Activated B cell treated with CpG ODN at 0.5 μM for 24 hours (primary cell): ENCODE results near the gene APLN. TPM values are rescaled to one million over a fixed set of nuclear protein-coding genes. Genes with fewer than 3 reads are reported as not detected.

Experiments used
- ATAC-seq: fragments of 200-7000 bp; cut with Tn5 transposase; one replicate; pipeline ENCODE4 v1.10.0; 2021; ENCODE audit warnings: low read depth, mild to moderate bottlenecking, moderate library complexity
- CTCF ChIA-PET: fragments of 350-600 bp; sonication (Branson Sonifier 250); formaldehyde crosslinking; loops from one replicate; lab custom pipeline; 2021; ENCODE audit warnings: antibody characterized with exemption; lab: Charles Lee
- POLR2A ChIA-PET: fragments of 350-600 bp; sonication (Branson Sonifier 250); formaldehyde crosslinking; loops from one replicate; lab custom pipeline; 2021; ENCODE audit warnings: antibody characterized with exemption; lab: Charles Lee
- DNase-seq: peaks from one replicate; pipeline ENCODE4 v3.0.0; 2022
- H3K27ac Mint-ChIP-seq: one replicate; pipeline ENCODE4 v1.8.0; 2020; ENCODE audit warnings: mixed read lengths
- H3K27me3 Mint-ChIP-seq: one replicate; pipeline ENCODE4 v1.8.0; 2021; ENCODE audit warnings: mixed read lengths
- H3K36me3 Mint-ChIP-seq: one replicate; pipeline ENCODE4 v1.8.0; 2021; ENCODE audit warnings: low read depth, mixed read lengths
- H3K4me1 Mint-ChIP-seq: one replicate; pipeline ENCODE4 v1.8.0; 2021; ENCODE audit warnings: mixed read lengths
- H3K4me3 Mint-ChIP-seq: one replicate; pipeline ENCODE4 v1.8.0; 2020; ENCODE audit warnings: mild to moderate bottlenecking, mixed read lengths
- H3K9me3 Mint-ChIP-seq: one replicate; pipeline ENCODE4 v1.8.0; 2020; ENCODE audit warnings: mixed read lengths
- intact Hi-C: fragments of 100-400 bp; cut with micrococcal nuclease; formaldehyde crosslinking; loops from one replicate; pipeline ENCODE4 v1.15.1; 2024
- total RNA-seq: library from RNA; stranded (reverse); gene quantifications from 2 replicates; pipeline ENCODE4 v1.2.3, GENCODE V29; 2022
- TF ChIP-seq, protein P1 (sequence below): fragments of 200-600 bp; IDR thresholded peaks from one replicate; pipeline ENCODE4 v1.8.0; 2022; ENCODE audit warnings: antibody characterized with exemption, mild to moderate bottlenecking

APLN gene
- total RNA-seq, 1 donor from 2014 or later, result not detected

DNA sequence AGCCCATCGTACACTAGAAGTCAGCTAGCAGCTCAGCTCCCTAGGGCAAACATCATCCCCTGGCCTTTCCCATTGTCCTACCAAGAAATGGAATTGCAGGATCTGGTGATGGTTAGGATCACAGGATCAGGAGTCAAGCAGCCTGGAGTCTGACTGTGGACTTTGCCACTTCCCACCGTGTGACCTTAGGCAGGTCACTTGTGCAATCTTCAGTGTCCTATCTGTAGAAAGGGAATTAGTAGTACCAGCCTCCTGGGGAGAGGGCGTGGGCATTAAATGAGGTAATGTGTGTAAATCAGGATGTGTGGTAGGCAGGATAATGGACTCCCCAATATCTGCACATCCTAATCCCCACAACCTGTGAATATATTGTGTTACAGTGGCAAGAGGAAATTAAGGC, 38.6 kb upstream of the APLN start:
- CTCF ChIA-PET, result no interaction called here

DNA sequence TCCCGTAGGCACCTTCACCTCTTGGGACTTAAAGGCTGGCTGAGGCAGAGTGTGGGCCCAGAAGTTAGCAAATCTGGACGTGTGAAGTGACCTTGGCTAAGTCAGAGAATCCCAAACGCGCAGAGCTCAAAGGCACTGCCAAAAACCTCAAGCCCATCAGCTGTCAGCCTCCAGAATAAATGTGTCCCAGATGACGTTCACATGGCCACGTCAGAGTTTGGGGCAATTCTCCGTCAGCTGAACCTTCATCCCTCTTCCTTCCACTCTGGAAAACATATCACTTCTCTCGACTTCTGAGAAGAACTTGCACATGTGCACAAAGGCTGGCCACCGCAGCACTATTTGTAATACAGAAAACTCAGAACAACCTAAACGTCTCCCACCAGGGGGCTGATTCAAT, 35.7 kb upstream of the APLN start:
- DNase-seq (no peak), ATAC-seq (no peak)
- Mint-ChIP-seq H3K9me3 (no peaks in the 10 kb centered on the region), H3K4me3 (no peak overlapping the region), H3K27me3 (no peaks in the 10 kb centered on the region), H3K4me1 (no peaks in the 10 kb centered on the region), H3K27ac (no peak overlapping the region), H3K36me3 (no peaks in the 10 kb centered on the region)
- intact Hi-C loops, result no loop called here
- TF ChIP-seq, protein P1, sequence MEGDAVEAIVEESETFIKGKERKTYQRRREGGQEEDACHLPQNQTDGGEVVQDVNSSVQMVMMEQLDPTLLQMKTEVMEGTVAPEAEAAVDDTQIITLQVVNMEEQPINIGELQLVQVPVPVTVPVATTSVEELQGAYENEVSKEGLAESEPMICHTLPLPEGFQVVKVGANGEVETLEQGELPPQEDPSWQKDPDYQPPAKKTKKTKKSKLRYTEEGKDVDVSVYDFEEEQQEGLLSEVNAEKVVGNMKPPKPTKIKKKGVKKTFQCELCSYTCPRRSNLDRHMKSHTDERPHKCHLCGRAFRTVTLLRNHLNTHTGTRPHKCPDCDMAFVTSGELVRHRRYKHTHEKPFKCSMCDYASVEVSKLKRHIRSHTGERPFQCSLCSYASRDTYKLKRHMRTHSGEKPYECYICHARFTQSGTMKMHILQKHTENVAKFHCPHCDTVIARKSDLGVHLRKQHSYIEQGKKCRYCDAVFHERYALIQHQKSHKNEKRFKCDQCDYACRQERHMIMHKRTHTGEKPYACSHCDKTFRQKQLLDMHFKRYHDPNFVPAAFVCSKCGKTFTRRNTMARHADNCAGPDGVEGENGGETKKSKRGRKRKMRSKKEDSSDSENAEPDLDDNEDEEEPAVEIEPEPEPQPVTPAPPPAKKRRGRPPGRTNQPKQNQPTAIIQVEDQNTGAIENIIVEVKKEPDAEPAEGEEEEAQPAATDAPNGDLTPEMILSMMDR, result no peak
- ChIA-PET POLR2A (no interaction called here), CTCF (interaction anchor here (0.6 kb wide), 1 partner anchor 370 kb away, joined by 3 read pairs; no protein-coding TSS in a partner anchor)

More for the DNA sequence above, 38.6 kb upstream of the APLN start:
- ATAC-seq (no peak), DNase-seq (no peak)
- POLR2A ChIA-PET, result no interaction called here
- TF ChIP-seq, protein P1, result no peak
- H3K27ac Mint-ChIP-seq, result no peak overlapping the region
- no peaks in the 10 kb centered on the region for H3K4me1 Mint-ChIP-seq
- H3K36me3 Mint-ChIP-seq, result no peaks in the 10 kb centered on the region
- intact Hi-C loops, result no loop called here
- no peaks in the 10 kb centered on the region for H3K9me3 Mint-ChIP-seq
- no peaks in the 10 kb centered on the region for H3K27me3 Mint-ChIP-seq
- H3K4me3 Mint-ChIP-seq, result no peak overlapping the region

DNA sequence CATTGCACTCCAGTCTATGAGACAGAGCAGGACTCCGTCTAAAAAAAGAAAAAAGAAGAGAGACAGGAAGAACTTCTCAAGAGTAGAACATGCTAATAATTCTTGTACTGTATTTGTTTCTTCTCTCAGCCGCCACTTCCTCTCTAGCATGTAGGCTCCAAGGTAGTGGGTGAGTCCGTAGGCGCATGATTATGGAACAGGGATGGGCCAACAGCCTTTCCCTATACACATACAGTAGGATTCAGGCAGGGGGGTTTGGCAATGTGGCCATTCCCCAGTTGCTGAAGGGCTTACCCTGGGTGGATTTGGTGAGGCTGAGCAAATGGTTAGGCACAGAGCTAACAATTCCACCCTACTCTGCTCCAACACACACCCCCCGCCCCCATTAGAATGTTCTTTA, 35.0 kb upstream of the APLN start:
- Mint-ChIP-seq H3K27me3 (no peaks in the 10 kb centered on the region), H3K27ac (no peak overlapping the region), H3K36me3 (no peaks in the 10 kb centered on the region), H3K4me1 (no peaks in the 10 kb centered on the region), H3K9me3 (no peaks in the 10 kb centered on the region), H3K4me3 (no peak overlapping the region)
- DNase-seq, result no peak
- TF ChIP-seq, protein P1, result no peak
- no peak for ATAC-seq
- ChIA-PET POLR2A (no interaction called here), CTCF (no interaction called here)
- intact Hi-C loops, result no loop called here

DNA sequence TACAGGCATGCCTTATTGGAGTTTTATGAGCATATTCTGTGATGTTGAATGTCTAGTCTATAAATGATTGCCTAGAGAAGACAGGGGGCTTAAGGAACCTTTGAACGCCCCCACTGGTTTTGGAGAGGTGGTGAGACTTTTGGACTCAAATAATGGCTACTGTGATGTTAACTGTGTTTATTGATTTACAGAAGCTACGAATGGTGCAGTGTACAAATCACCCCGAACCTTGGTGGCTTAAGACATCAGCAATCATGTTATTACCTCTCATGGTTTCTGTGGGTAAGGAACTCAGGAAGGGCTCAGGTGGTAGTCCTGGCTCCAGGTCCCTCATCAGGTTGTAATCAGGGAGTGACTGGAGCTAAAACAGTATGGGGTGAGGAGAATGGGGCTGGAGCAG, 33.3 kb upstream of the APLN start:
- ChIA-PET CTCF (no interaction called here), POLR2A (no interaction called here)
- no peaks in the 10 kb centered on the region for H3K4me1 Mint-ChIP-seq
- TF ChIP-seq, protein P1, result no peak
- no peaks in the 10 kb centered on the region for H3K27me3 Mint-ChIP-seq
- no peak for DNase-seq
- H3K9me3 Mint-ChIP-seq, result no peaks in the 10 kb centered on the region
- no peak overlapping the region for H3K4me3 Mint-ChIP-seq
- intact Hi-C loops, result no loop called here
- no peaks in the 10 kb centered on the region for H3K36me3 Mint-ChIP-seq
- H3K27ac Mint-ChIP-seq, result no peak overlapping the region
- ATAC-seq, result no peak

DNA sequence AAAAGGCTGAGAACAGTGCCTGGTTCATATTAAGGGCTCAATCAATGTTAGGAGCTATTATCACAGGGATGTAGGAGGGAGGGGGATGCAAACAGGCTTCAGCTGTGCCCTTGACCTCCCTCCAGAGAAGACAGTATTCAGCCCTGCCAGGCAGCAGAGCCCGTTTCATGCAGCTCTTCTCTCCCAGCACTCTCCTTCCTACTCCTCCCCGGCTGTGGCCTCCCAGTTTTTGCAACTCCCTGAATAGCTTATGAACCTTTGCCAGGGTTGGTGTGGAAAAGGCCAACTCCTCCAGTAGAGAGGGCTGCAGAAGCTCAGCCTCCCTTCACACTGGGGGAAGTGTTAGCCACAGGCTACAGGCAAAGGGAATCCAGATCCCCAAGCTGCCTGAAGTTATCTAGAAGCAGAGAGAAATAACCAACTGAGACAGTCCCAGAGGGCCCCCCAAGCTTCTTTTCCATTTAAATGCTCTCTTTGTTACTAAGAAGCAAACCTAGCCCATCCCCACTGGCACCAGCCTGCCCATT, 31.7 kb upstream of the APLN start:
- Mint-ChIP-seq H3K9me3 (no peaks in the 10 kb centered on the region), H3K36me3 (no peaks in the 10 kb centered on the region), H3K4me1 (no peaks in the 10 kb centered on the region), H3K27ac (no peak overlapping the region), H3K27me3 (no peaks in the 10 kb centered on the region), H3K4me3 (no peak overlapping the region)
- intact Hi-C loops, result no loop called here
- TF ChIP-seq, protein P1, result no peak
- POLR2A ChIA-PET, result no interaction called here
- no peak for ATAC-seq
- CTCF ChIA-PET, result no interaction called here
- DNase-seq, result no peak
